Inflammatory macrophage treated with lipopolysaccharide for 4 hours (primary cell): ENCODE data around the gene SDK2.
A peak's percentile ranks its signal among the peaks of the same experiment; 100 is the strongest.

Source experiments
- DNase-seq: peaks from one replicate; pipeline ENCODE4 v3.0.0-alpha.2; 2020

Gene SDK2

DNA sequence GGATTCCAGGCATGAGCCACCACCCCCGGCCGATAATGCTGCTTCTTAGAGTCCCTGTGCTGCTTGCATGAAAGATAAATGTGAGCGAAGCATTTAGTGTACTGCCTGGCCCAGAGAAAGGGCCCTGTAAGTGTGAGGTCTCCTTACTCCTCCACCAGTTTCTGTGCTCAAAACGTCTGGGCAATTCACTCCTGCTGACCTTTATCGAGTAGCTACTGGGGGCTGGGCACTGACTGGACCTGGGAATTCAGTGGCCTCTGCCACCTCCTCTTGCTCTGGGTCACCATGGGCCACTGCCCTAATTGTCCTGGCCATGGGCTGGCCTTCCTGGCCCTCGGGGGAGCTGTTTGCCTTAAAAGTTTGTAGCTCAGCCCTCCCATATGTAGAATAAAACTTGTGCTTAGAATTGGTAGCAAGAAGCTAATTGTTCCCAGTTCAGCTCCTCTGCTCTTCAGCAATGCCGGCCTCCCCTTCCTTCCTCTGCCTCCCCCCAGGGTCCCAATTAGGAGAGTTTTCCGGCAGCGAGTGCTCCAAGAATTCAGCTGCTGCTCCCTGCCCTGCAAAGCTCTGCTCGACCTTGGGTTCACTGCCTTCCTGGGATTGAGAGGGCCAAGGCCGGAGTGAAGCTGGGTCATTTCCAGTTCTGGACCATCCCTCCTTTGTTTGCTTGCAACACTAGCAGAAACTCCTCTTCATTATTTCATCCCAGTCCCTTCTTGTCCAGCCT lies 233.5 kb downstream of the SDK2 start:
- no peak for DNase-seq

DNA sequence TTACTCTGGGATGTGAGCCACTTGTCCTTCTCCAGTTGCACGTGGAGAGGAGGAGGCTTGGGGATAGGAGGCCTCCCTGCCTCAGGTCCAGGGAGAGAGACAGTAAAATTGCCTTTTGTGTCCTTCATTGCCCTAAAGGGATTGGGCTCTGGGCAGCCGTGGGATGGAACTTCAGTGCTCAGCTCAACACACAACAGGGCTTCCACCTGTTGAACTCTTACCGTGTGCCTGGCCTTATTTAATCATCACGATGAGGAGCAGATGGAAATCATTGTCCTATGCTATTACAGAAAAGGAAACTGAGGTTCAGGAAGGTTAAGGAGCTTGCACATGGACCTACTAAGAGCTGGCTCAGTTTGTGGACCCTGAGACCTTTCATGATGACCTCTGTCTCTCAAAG lies 240.0 kb downstream of the SDK2 start:
- no peak for DNase-seq

DNA sequence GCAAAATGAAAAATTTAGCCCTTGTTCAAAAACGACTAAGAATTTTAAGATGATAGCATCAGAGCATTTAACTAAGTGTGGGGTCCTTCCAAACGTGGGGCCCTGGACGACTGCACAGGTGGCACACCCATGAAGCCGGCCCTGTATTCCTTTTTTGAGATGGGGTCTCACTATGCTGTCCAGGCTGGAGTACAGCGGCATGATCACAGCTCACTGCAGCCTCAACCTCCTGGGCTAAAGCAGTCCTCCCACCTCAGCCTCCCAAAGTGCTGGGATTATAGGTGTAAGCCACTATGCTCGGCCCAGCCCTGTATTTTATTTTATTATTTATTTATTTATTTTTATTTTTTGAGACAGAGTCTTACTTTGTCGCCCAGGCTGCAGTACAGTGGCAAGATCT lies 241.8 kb downstream of the SDK2 start:
- DNase-seq = no peak

DNA sequence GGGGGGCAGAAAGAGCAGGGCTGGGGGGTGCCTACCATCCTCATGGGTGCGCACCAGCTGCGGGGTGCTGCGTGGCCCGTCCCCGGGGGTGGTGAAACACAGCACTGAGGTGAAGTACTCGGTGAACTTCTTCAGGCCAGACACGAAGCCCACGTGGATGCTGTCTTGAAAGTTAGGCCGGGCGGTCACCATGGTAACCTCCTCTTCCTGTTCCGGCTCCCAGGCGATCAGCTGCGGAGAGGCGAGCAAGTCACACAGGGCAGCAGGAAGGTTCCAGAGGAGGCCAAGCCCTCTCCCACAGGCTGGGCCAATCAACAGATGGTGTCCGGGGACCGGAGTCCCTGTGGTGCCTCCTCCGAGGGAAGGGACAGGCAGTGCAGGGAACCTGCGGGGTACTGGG lies 242.3 kb downstream of the SDK2 start:
- peak; percentile 30 for DNase-seq

DNA sequence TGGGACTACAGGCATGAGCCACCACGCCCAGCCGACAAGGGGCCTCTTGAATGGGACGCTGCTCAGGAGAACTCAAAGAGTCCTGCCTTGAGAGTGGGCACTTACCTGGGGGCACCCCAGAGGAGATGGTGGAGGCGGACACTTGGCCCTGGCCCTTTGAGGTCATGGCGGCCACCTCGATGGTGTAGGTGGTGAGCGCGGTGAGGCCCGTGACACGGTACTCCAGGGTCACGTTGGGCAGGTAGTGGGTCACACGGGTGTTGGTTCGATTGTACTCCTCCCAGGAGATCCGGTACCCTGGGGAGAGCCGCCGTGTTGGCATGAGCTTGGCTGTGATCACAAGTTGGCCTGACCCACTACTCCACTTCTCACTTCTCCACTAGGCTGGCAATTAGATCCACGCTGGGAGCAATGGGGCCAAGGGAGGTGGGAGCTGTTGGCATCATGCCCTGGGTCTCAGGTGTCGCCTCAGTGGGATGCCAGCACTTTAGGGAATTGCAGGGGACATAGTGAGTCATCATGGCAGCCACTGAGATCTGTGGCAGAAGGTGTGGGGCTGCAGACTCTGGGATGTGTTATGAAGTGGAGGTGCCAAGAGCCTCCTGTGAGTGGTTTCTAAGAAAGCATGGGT lies 243.2 kb downstream of the SDK2 start:
- no peak for DNase-seq

DNA sequence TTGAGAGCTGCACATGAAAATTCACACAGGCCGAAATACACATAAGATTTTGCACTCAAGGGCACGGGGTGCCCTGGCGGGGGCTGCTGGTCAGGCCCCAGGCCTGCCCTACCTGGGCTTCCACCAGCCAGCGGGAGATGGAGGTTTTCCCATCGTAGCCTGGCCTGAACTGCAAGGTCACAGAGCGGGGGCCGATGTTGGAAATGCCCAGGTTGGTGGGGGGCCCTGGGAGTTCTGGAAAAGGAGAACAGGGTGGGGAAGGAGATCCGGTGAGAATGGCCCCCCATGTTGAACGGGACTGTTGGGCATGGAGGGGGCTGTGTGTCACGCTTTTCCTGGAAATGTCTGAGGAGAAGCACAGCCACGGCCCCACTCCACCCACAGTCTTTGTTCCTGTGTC lies 245.2 kb downstream of the SDK2 start:
- DNase-seq = no peak

DNA sequence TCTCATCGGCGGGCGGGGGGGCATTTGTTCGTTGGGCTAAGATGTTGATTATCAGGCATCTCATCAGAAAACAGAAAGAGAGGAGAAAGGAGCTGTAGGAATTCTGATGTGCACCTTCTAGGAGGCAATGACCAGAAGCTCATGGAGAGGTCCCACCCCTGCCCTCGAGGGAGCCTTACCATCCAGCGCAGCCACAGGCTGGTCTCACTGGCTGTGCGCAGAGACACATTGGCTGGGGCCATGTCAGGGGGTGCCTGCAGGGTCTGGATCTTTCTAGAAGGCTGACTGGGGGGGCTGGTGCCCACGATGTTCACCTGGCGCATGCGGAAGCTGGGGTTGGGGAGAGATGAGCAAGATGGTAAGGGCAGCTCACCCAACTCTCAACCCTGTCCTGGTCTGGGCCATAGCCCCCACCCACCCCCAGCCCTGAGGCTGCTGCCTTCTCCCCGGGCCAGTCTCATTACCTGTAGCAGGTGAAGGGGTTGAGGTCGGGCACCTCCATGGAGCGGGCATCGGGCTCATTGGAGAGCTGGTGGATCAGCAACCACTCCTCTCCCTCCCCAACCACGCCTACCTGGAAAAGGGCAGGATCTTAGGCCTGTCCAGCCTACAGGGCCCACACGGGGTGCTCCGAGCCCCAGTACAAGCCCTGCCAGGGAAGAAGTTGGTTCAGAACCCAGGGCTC lies 246.2 kb downstream of the SDK2 start:
- DNase-seq = no peak

DNA sequence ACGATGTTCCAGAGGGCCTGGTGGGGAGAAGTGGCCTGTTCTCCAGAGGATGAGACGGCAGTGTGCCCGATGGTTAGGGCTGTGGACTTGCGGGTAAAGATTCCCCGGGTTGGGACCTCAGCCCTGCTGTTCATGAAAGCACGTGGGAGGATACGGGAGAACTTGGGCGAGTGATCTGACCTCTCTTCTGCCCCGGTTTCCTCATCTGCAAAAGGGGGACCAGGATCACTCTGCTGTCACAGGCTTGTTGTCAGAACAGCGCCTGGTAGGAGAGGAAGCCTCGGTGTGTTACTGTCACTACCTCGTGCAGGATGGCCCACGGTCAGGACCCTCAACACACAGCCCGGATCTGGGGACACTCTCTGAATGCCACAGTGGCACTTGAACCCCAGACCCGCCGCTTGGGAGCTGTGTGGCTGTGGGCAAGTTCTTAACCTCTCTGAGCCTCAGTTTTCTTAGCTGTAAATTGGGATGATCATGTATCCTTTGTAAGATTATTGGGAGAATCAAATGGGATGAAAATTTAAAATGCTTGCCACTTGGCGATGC lies 246.9 kb downstream of the SDK2 start:
- DNase-seq = no peak

DNA sequence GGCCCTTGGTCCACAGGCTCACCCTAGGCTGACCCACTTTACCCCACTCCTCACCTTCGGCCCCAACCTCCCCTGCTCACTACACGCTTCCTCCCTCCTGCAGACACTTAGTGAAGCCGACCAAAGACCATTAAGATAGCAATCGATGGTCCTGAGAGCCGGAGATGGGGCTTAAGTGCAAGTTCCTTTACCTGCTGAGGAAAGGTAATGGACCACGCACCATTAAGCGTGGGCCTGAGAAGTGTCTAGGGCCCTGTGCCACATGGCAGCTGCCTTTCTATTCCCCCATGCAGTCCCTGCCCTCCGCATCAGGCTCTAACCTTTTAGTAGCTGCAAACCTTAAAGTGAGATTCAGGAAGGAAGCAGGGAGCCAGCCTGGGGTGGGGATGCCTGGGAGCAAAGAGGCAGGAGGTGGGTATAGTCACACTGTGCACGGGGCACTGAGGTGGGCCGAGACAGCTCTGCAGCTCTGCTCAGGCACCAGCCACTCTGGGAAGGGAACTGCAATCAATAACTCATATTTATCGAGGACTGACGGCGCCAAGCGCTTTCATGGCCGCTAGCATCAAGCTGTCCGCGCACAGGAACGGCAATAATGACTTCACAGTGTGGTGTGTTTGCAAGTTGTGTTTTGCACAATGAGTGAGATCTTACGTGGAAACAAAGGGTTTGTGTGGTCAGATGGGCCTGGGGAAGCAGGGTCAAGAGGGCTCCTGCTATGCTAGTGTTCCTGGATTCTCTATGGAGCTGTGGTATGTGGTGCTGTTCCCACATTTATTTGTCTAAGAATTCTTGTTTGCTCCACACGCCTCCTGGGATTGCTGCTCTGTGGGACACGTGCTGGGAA lies 247.6 kb downstream of the SDK2 start:
- DNase-seq = no peak

DNA sequence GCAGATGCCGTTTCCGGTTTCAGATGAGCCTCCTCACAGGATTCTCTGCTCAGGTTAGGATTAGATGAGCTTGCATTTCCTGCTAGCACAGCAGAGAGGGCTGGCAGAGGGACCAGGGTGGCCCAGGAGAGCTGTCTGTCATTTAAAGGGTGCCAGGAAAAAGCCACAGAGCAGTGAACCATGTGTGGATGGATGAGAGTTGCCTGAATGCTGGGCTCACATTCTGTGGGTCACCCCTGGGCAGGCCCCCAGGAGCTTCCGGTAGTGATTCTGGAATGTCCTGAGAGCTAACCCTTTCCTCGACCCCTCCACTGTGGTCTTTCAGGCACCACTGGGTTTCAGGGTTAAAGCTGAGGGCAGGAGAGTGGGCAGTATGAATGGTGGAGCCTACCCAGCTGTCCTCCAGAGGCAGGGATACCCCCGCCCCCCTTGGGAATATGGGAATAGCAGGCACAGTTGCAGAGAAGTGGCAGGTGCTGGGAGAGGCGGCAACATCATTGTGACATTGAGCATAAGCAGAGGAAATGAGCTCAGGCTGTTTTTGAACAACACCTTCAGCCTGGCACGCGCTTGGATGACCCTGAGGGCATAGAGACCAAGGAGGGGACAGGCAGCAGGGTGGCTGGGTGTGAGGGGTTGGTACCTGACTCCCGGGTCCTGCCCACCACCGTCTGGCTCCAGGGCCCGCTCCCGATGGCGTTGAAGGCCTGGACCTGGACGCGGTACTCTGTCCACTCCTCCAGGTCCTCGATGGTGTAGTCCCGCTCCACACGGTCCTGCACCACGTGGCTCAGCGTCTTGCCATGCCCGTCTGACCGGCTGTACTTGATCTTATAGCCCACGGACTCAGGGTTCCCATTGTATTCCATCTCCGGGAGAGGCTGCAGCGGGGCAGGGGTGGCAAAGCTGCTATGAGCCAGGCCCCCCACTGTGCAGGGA lies 249.5 kb downstream of the SDK2 start:
- no peak for DNase-seq

DNA sequence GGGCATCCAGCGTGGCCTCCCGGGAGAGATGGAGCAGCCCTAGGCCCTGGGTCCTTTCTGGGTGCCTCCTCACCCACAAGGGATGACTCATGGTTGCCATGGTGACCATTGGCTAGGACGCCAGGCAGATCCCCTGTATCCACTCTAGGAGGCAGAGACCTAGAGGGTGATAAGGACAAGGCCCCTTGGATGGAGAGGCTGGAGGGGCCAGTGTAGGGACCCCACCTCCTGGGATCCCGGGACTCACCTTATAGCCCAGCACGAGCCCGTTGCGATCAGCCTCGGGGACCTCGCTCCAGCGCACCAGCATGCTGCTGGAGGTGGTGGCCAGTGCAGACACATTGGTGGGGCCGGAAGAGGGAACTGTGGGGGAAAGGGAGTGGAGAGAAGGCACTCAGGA lies 250.3 kb downstream of the SDK2 start:
- DNase-seq = no peak

DNA sequence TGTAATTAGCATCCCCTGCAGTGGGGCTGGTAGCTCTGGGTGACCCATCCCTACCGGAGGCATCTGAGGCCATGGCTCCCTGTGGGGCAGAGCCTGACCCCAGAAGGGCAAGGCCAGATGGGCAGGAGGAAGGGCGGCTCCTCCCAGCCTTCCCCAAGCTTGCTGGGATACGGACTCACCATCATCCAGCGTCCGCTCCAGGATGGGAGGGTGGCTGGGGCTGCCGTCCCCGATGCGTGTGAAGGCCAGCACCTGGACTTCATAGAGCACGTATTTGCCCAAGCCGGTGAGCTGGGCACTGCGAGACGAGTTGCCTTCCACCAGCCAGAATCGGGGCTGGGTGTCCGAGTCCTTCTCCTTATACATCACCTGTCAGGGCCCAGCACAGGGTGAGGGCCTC lies 250.9 kb downstream of the SDK2 start:
- DNase-seq = no peak

DNA sequence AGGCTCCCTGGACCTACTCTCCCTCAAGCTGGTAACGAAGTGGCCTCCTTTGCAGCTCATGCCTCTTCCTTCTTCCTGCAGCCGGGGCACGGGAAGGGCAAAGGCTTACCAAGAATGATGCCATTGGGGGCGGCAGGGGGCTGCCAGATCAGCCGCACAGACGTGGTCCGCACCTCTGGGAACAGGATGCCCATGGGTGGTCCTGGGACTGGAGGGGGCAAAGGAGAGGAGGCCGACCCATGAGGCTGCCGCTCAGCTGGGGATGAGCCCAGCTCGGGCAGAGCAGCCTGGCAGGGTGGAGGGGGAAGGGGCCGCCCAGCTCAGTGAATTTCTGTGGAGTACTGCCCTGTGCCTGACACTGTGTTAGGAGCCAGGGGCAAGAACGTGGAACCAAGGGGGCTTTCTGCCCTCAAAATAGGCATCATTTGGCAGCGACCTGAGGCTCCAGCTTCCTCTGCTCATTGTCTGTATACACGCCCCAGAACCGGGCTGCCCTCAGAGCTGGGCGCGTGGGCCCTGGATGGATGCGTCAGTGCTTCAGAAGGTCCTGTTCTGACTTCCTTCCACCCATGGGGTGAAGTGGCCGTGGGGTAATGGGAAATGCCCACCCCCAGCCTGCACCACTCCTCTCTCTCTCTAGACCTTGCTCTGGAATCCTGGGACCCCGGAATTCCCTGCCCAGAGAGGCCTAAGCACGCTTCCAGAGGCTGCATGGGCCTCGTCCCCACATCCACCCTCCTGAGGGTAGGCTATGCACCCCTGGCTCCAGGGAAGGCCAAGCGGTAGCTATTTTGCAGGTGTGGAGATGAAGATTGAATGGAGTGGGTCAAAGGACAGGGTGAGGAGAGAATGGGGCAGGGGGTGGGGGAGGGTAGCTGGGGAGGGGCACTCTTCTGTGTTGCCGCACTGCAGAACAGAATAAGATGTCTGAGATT lies 252.6 kb downstream of the SDK2 start:
- no peak for DNase-seq

DNA sequence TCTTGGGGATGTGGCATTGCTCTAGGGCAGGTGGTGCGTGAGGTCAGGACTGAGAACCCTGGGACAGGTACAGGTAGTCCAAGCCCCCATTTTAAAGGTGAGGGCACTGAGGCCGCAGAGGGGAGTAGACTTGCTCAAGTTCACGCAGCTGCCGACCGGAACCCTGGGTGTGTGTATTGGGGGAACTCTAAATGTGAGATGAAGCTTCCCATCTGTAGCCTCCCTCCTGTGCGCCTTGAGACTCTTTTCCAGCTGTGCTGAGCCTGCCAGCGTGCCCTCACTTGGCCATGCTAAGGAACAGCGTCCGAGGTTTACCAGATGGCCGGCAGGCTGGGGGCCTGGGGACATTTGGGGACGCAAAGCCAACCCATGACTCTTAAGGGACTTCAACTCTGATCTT lies 253.4 kb downstream of the SDK2 start:
- no peak for DNase-seq

DNA sequence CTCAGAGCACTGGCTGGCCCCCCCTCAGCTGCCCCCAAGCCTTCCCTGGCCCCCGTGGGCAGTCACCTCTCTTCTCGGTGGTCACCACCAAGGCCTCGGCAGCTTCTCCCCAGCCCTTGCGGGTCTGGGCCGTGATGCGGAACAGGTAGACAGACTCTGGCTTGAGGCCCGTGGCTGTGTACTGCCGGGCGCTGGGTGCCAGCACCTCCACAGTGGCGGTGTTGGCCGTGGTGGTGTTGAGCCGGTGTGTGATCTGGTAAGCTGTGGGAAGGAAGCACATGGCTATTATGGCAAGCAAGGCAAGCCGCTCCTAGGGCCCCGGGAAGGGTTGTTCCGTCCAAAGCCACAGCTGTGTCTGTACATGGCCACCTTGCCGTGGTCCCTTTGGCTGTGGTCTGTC lies 254.0 kb downstream of the SDK2 start:
- DNase-seq = no peak

DNA sequence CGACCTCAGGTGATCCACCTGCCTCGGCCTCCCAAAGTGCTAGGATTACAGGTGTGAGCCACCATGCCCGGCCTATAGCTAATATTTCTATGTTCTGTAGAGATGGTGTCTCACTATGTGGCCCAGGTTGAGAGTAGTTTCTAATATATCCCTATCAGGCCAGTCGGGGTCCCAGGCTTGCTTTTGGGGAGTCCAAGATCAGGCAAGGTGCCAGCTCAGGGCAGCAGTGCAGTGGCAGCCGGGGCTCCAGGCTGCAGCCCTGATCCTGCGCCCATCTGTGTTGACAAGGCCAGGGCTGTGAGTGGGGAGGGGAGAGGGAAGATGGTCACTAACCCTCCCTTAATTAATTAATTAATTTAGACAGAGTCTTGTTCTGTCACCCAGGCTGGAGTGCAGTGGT lies 254.8 kb downstream of the SDK2 start:
- no peak for DNase-seq

DNA sequence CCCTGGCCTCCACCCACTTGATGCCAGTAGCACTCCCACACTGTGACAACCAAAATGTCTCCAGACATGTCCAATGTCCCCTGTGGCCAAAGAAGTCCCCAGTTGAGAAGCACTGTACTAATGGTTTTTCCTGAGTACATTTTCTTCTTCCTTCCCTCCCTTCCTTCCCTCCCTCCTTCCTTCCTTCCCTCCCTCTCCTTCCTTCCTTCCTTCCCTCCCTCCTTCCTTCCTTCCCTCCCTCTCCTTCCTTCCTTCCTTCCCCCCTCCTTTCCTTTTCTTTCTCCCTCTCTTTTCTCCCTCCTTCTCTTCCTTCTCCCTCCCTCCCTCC lies 255.7 kb downstream of the SDK2 start:
- no peak for DNase-seq

DNA sequence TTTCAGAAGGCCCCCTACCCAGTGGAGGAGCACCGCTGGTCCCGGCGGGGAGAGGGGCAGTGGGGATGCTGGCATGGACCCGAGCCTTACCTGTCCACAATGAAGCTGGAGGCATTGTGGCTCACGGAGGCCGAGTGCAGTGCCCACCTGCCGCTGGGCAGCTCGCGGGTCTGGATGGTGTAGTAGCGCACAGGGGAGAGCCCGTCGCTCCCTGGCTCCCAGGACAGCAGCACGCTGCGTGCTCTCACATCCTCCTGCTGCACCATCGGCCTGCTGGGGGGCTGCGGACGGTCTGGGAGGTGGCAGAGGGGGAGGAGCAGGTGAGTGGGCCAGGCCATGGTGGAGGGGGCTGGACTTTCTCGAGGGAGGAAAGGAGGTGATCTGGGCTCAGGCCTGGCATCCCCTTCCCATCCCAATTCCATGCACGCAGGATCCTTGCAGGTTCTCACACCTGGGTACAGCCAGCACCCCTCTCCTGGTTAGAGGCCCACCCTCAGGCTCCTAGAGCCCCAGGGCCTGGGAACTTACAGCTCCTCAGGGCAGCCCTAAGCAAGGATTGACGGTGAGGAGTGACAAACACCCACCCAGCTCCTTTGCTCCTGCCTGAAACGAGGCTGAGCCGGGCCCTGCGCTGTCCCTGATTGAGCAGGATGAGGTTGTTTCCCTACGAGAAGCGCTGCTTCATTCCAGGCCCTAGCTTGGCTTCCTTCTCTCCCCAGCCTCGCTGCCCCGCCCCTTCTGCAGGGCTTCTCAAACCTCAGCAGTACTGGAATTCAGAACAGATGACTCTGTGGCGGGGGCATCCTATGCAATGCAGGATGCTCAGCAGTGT lies 256.3 kb downstream of the SDK2 start:
- no peak for DNase-seq

DNA sequence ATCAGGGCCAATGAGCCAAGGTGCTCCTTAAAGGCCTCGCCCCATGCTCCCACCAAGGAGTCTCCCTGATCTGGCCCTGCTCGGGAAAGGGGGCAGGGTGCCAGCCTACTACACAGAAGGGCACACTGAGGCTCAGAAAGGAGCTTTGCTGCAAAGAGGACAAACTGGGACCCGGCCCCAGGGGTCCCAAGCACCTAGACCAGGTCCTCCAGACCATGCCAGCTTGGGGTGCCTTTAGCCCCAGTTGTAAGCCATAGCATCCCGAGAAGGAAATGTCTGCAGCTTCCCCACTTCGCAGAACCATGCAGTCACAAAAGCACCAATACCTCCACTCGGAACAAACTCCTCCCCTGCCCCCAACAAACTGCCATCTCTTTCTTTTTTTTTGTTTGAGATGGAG lies 257.7 kb downstream of the SDK2 start:
- no peak for DNase-seq

DNA sequence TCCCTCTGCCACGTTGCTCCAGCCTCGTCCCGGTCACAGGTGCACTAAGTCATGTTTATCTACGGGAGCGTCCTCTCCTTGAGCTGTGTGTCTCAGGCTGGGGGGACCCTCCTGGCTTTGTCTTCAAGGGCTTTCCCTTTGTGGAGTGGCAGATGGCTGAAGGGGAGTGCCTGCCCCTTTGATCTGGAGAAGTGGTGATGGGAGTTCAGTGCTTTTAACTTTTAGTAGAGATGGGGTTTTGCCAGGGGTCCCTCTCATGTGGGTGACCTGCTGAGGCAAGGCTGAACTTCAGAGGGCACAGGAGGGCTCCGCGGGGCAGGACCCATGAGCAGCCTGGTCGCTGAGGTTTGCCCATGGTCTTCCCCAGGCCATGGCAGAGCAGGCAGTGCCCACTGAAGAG lies 259.3 kb downstream of the SDK2 start:
- DNase-seq = no peak
